SK-N-SH (cell line): ENCODE measurements around the gene HLA-DQB1. TPM values are rescaled to one million over a fixed set of nuclear protein-coding genes. Genes with fewer than 3 reads are reported as not detected.
A peak's percentile ranks its signal among the peaks of the same experiment; 100 is the strongest.

ENCODE experiments used
- CTCF ChIA-PET: fragments of 300-600, 350-600 bp; formaldehyde crosslinking; extraction: SDS; loops from one replicate; lab custom pipeline; 2021; lab: Yijun Ruan, JAX
- POLR2A ChIA-PET: fragments of 350-600 bp; sonication (Branson Sonifier 250); formaldehyde crosslinking; extraction: SDS; loops from one replicate; lab custom pipeline; 2020; ENCODE audit warnings: antibody characterized with exemption, inconsistent platforms; lab: Yijun Ruan, JAX
- DNase-seq: peaks from one replicate; pipeline ENCODE4 v3.0.0; 2012
- H2AFZ ChIP-seq: fragments of 200-600 bp; sonication (generic); 2 replicates; pipeline ENCODE4 v1.8.1; 2016; ENCODE audit warnings: antibody characterized with exemption, mild to moderate bottlenecking, low read depth
- H3F3A ChIP-seq: fragments of 200-600 bp; sonication (generic); replicated peaks from 2 replicates; pipeline ENCODE3; 2016; ENCODE audit warnings: antibody characterized with exemption, mild to moderate bottlenecking; ENCODE audit not compliant: insufficient read depth
- H3K27ac ChIP-seq, 2 experiments: fragments of 200-500 bp in 1 of 2; fragments of 200-600 bp in 1 of 2; sonication (Bioruptor generic) in 1 of 2; sonication (generic), shearing (Covaris generic) in 1 of 2; 2 replicates each; pipeline versions ENCODE4 v1.5.1 to v1.6.1; 2014 to 2016; ENCODE audit warnings: low read depth in 2 of 2, inconsistent platforms in 1 of 2, low read length in 1 of 2, mild to moderate bottlenecking in 1 of 2, mixed read lengths in 1 of 2
- H3K27me3 ChIP-seq: fragments of 200-600 bp; sonication (generic), shearing (Covaris generic); 2 replicates; pipeline ENCODE4 v1.6.1; 2016; ENCODE audit warnings: mixed run types; ENCODE audit not compliant: insufficient read depth
- H3K36me3 ChIP-seq, 2 experiments: fragments of 200-500 bp in 1 of 2; fragments of 200-600 bp in 1 of 2; sonication (Bioruptor generic) in 1 of 2; sonication (generic) in 1 of 2; replicated peaks in 1 of 2; 2 replicates each; pipeline versions ENCODE3 to v1.5.1; 2014 to 2016; ENCODE audit warnings: low read length in 1 of 2, mild to moderate bottlenecking in 1 of 2; ENCODE audit not compliant: insufficient read depth in 2 of 2, control insufficient read depth in 1 of 2
- H3K4me1 ChIP-seq, 2 experiments: fragments of 200-500 bp in 1 of 2; fragments of 200-600 bp in 1 of 2; sonication (Bioruptor generic) in 1 of 2; sonication (generic), shearing (Covaris generic) in 1 of 2; 2 replicates each; pipeline versions ENCODE4 v1.5.1 to v1.6.1; 2014 to 2016; ENCODE audit warnings: low read depth in 1 of 2, low read length in 1 of 2, mixed run types in 1 of 2; ENCODE audit not compliant: insufficient read depth in 2 of 2, control insufficient read depth in 1 of 2
- H3K4me2 ChIP-seq: fragments of 200-600 bp; sonication (generic), shearing (Covaris generic); 2 replicates; pipeline ENCODE4 v1.6.1; 2017; ENCODE audit warnings: mixed run types
- H3K4me3 ChIP-seq, 2 experiments: fragments of 200-500 bp in 1 of 2; fragments of 200-600 bp in 1 of 2; sonication (Bioruptor generic) in 1 of 2; sonication (generic), shearing (Covaris generic) in 1 of 2; 2 replicates each; pipeline versions ENCODE4 v1.5.1 to v1.8.1; 2014 to 2016; ENCODE audit warnings: low read depth in 2 of 2, inconsistent platforms in 1 of 2, low read length in 1 of 2, mild to moderate bottlenecking in 1 of 2, mixed read lengths in 1 of 2, moderate library complexity in 1 of 2
- H3K79me2 ChIP-seq: fragments of 200-600 bp; sonication (generic); 2 replicates; pipeline ENCODE4 v1.8.1; 2017; ENCODE audit warnings: mild to moderate bottlenecking; ENCODE audit not compliant: insufficient read depth
- H3K9ac ChIP-seq: fragments of 200-600 bp; sonication (generic); 2 replicates; pipeline ENCODE4 v1.6.1; 2017; ENCODE audit warnings: mixed run types
- H3K9me2 ChIP-seq: fragments of 200-600 bp; sonication (generic); 2 replicates; pipeline ENCODE4 v1.6.1; 2017; ENCODE audit warnings: mixed run types
- H3K9me3 ChIP-seq: fragments of 200-600 bp; sonication (generic); 2 replicates; pipeline ENCODE4 v1.6.1; 2017; ENCODE audit warnings: mixed run types, mild to moderate bottlenecking, moderate library complexity
- H4K20me1 ChIP-seq: fragments of 200-600 bp; sonication (generic); 2 replicates; pipeline ENCODE4 v1.6.1; 2017; ENCODE audit warnings: mild to moderate bottlenecking, mixed run types; ENCODE audit not compliant: insufficient read depth
- FOXJ3 ChIP-seq: sonication (generic); formaldehyde crosslinking; IDR thresholded peaks from 2 replicates; pipeline ENCODE4 v1.5.1; 2020; ENCODE audit warnings: mild to moderate bottlenecking, missing genetic modification reagents
- FOXM1 ChIP-seq: IDR thresholded peaks from 2 replicates; pipeline ENCODE4 v1.4.0; 2012; ENCODE audit warnings: low read depth, mild to moderate bottlenecking
- JUND ChIP-seq: IDR thresholded peaks from 2 replicates; pipeline ENCODE4 v1.4.0; 2012
- MAX ChIP-seq: IDR thresholded peaks from 2 replicates; pipeline ENCODE4 v1.4.0; 2012; ENCODE audit warnings: low read depth
- POLR2AphosphoS5 ChIP-seq: IDR thresholded peaks from 2 replicates; pipeline ENCODE4 v1.6.1; 2012; ENCODE audit warnings: low read depth, low read length
- RAD21 ChIP-seq: IDR thresholded peaks from 2 replicates; pipeline ENCODE4 v1.6.1; 2012; ENCODE audit warnings: mild to moderate bottlenecking, low read length
- RCOR1 ChIP-seq: fragments of 150-350 bp; IDR thresholded peaks from 2 replicates; pipeline ENCODE4 v1.6.1; 2017; ENCODE audit warnings: antibody characterized with exemption, low read length
- RFX5 ChIP-seq: IDR thresholded peaks from 2 replicates; pipeline ENCODE4 v1.6.1; 2012; ENCODE audit warnings: mild to moderate bottlenecking, improper control_type of control experiment, low read length
- TCF12 ChIP-seq: IDR thresholded peaks from 2 replicates; pipeline ENCODE4 v1.4.0; 2012
- TEAD4 ChIP-seq: IDR thresholded peaks from 2 replicates; pipeline ENCODE4 v1.4.0; 2012; ENCODE audit warnings: mild to moderate bottlenecking, borderline replicate concordance; ENCODE audit not compliant: insufficient read depth
- USF2 ChIP-seq: fragments of 150-350 bp; IDR thresholded peaks from 2 replicates; pipeline ENCODE4 v1.6.1; 2017; ENCODE audit warnings: antibody characterized with exemption, low read length, low read depth, borderline replicate concordance
- YY1 ChIP-seq: IDR thresholded peaks from 2 replicates; pipeline ENCODE4 v1.4.0; 2012; ENCODE audit warnings: low read depth, mild to moderate bottlenecking
- WGBS: methylation state at CpG from one replicate; pipeline ENCODE4 v1.1.6; 2017; ENCODE audit warnings: low lambda C conversion rate; 5-methylcytosine and 5-hydroxymethylcytosine counted together
- polyA plus RNA-seq, 3 experiments: library from polyadenylated mRNA; depleted of rRNA; stranded (reverse); fragments of >200 nt; gene quantifications; 2 replicates each; pipeline ENCODE4 v1.2.3, GENCODE V29; 2012

The HLA-DQB1 gene
- polyA plus RNA-seq, 1 of the 3 experiments (the other 2 are of a cell fraction) = not detected

- POLR2A ChIA-PET = no interaction called here
- H3K9me3 ChIP-seq = no peaks in the 10 kb centered on the region
- H3K9ac ChIP-seq = no peak overlapping the region
- TF ChIP-seq RAD21 (no peak), RFX5 (peak; percentile 95), MAX (no peak)
- TF ChIP-seq, all 33 proteins: peak for 1
- H3K36me3 ChIP-seq = no peaks in the 10 kb centered on the region
- CTCF ChIA-PET = no interaction called here
- no peaks in the 10 kb centered on the region for H3K4me1 ChIP-seq
- H3K27ac ChIP-seq = no peak overlapping the region
- H3K27me3 ChIP-seq = no peaks in the 10 kb centered on the region; the same call in 1 of the 2 replicates
- no peak overlapping the region for H2AFZ ChIP-seq
- no peaks in the 10 kb centered on the region for H3K9me2 ChIP-seq
- no peak for DNase-seq
- no peaks in the 10 kb centered on the region for H3F3A ChIP-seq
- H4K20me1 ChIP-seq = no peaks in the 10 kb centered on the region
- H3K4me2 ChIP-seq = no peak overlapping the region
- no peaks in the 10 kb centered on the region for H3K79me2 ChIP-seq
- H3K4me3 ChIP-seq = no peak overlapping the region
- 0% methylated on average over 4 of the region's 5 CpGs for WGBS
Observed at GRCh38 chr6:32668226-32668747, 1.8 kb upstream of the HLA-DQB1 start.

GRCh38 chr6:32665661-32666060, 796 bp downstream of the HLA-DQB1 start:
- H4K20me1 ChIP-seq = no peaks in the 10 kb centered on the region
- ChIA-PET CTCF (no interaction called here), POLR2A (no interaction called here)
- no peak overlapping the region for H3K4me2 ChIP-seq
- no peak overlapping the region for H3K27ac ChIP-seq
- WGBS = 1% methylated on average over 3 of the region's 3 CpGs
- H3K9me3 ChIP-seq = no peaks in the 10 kb centered on the region
- H3F3A ChIP-seq = no peaks in the 10 kb centered on the region
- DNase-seq = no peak
- H3K9me2 ChIP-seq = no peaks in the 10 kb centered on the region
- no peak overlapping the region for H3K9ac ChIP-seq
- H2AFZ ChIP-seq = no peak overlapping the region
- no peak overlapping the region for H3K4me3 ChIP-seq
- H3K79me2 ChIP-seq = no peaks in the 10 kb centered on the region
- no peaks in the 10 kb centered on the region for H3K4me1 ChIP-seq
- no peaks in the 10 kb centered on the region; the same call in 1 of the 2 replicates for H3K27me3 ChIP-seq
- TF ChIP-seq FOXM1 = no peak
- TF ChIP-seq TCF12 = no peak
- no peak for TF ChIP-seq MAX
- TF ChIP-seq JUND = no peak
- no peak for TF ChIP-seq USF2
- no peak for TF ChIP-seq FOXJ3 (CRISPR knock-in tag)
- no peak for TF ChIP-seq POLR2AphosphoS5
- no peak for TF ChIP-seq YY1
- no peaks in the 10 kb centered on the region for H3K36me3 ChIP-seq

GRCh38 chr6:32664827-32665362, 1.6 kb downstream of the HLA-DQB1 start:
- H3K4me3 ChIP-seq = no peak overlapping the region
- no peaks in the 10 kb centered on the region for H4K20me1 ChIP-seq
- no peaks in the 10 kb centered on the region for H3K9me2 ChIP-seq
- CTCF ChIA-PET = no interaction called here
- H2AFZ ChIP-seq = no peak overlapping the region
- H3K4me1 ChIP-seq = no peaks in the 10 kb centered on the region
- H3K4me2 ChIP-seq = no peak overlapping the region
- no peaks in the 10 kb centered on the region for H3F3A ChIP-seq
- H3K9me3 ChIP-seq = no peaks in the 10 kb centered on the region
- H3K36me3 ChIP-seq = no peaks in the 10 kb centered on the region
- H3K79me2 ChIP-seq = no peaks in the 10 kb centered on the region
- H3K27me3 ChIP-seq = no peaks in the 10 kb centered on the region; the same call in 1 of the 2 replicates
- POLR2A ChIA-PET = no interaction called here
- no peak overlapping the region for H3K9ac ChIP-seq
- no peak for DNase-seq
- 2% methylated on average over 10 of the region's 47 CpGs for whole genome bisulfite sequencing
- no peak overlapping the region for H3K27ac ChIP-seq
- TF ChIP-seq RFX5 = no peak
- TF ChIP-seq RCOR1 = no peak
- no peak for TF ChIP-seq MAX
- no peak for TF ChIP-seq YY1
- no peak for TF ChIP-seq USF2
- TF ChIP-seq TEAD4 = no peak
- no peak for TF ChIP-seq FOXM1
- TF ChIP-seq JUND = no peak
